GM13976 (cell line): ENCODE measurements around the gene CLDN2.

Experiments used
- DNase-seq: peaks from one replicate; pipeline ENCODE4 v3.0.0; 2012; ENCODE audit warnings: low spot score
- CTCF ChIP-seq: IDR thresholded peaks from 2 replicates; pipeline ENCODE4 v1.5.1; 2012; ENCODE audit warnings: borderline replicate concordance, mild to moderate bottlenecking; ENCODE audit not compliant: insufficient read depth; ENCODE audit errors: extremely low read depth, missing control alignments, control extremely low read depth
- in situ Hi-C: fragments of 300-500 bp; cut with MboI; formaldehyde crosslinking; loops from one replicate; pipeline ENCODE4 v1.12.0; 2022; ENCODE audit warnings: low sequenced_read_pairs, mixed read lengths, inconsistent platforms; ENCODE audit not compliant: unreplicated experiment

CLDN2 gene

GRCh38 chrX:106902684-106903083, 17.5 kb upstream of the CLDN2 start:
- DNase-seq, result no peak
- no peak for TF ChIP-seq CTCF
- in situ Hi-C loops, result no loop called here

- no peak for DNase-seq
- in situ Hi-C loops, result no loop called here
- TF ChIP-seq CTCF, result no peak
These were observed 16.8 kb upstream of the CLDN2 start, which contains the start of gene RIPPLY1 for GRCh38 chrX:106903291-106903824. TSS of gene RIPPLY1 (minus strand) at chrX:106903341. CDS start at chrX:106903287, 54 bp downstream.

- no peak for DNase-seq
- no peak for TF ChIP-seq CTCF
- in situ Hi-C loops, result no loop called here
These were observed 16.2 kb upstream of the CLDN2 start for GRCh38 chrX:106903856-106904528.

GRCh38 chrX:106905064-106905708, 15.0 kb upstream of the CLDN2 start:
- no peak for TF ChIP-seq CTCF
- DNase-seq, result no peak
- in situ Hi-C loops, result no loop called here

GRCh38 chrX:106906361-106906760, 13.8 kb upstream of the CLDN2 start:
- TF ChIP-seq CTCF, result no peak
- in situ Hi-C loops, result no loop called here
- no peak for DNase-seq

- in situ Hi-C loops, result no loop called here
- TF ChIP-seq CTCF, result no peak
- no peak for DNase-seq
These were observed 7.3 kb upstream of the CLDN2 start for GRCh38 chrX:106912864-106913263.
